Measurements from ENCODE around the gene TBCD. TPM values are rescaled to one million over a fixed set of nuclear protein-coding genes. Genes with fewer than 3 reads are reported as not detected.

The TBCD gene
- polyA plus RNA-seq, 1 donor from 2014 or later: 67.2 TPM

GRCh38 chr17:82930043-82930923, 178.4 kb downstream of the TBCD start:
- Histone ChIP-seq H3K4me3 (ENCODE audit: low read length) (no peak overlapping the region), H2AFZ (ENCODE audit: low read depth, low read length) (no peak overlapping the region), H3F3A (ENCODE audit: insufficient read depth, low read length, poor library complexity, severe bottlenecking) (no peaks in the 10 kb centered on the region), H3K9me3 (ENCODE audit: low read length) (no peaks in the 10 kb centered on the region), H3K4me2 (ENCODE audit: low read length) (no peak overlapping the region), H4K20me1 (ENCODE audit: insufficient read depth) (no peaks in the 10 kb centered on the region), H3K27ac (ENCODE audit: low read length) (no peak overlapping the region), H3K9me2 (ENCODE audit: insufficient read depth, low read length) (no peaks in the 10 kb centered on the region), H3K79me2 (replicated peaks; ENCODE audit: insufficient read depth, low read length) (no peaks in the 10 kb centered on the region), H3K27me3 (ENCODE audit: insufficient read depth, low read depth, low read length) (no peaks in the 10 kb centered on the region), H3K36me3 (ENCODE audit: insufficient read depth, low read length) (no peaks in the 10 kb centered on the region), H3K9ac (ENCODE audit: low read length) (no peak overlapping the region)
- TF ChIP-seq REST (IDR thresholded peaks at IDR 0.05; ENCODE audit: borderline replicate concordance) (no peak), EP300 (conservative IDR thresholded peaks at IDR 0.05; ENCODE audit: poor library complexity, severe bottlenecking) (no peak), TAF1 (IDR thresholded peaks at IDR 0.05; ENCODE audit: low read depth) (no peak), CTCF (IDR thresholded peaks at IDR 0.05; ENCODE audit: poor library complexity, severe bottlenecking) (no peak), SMC3 (conservative IDR thresholded peaks at IDR 0.05; ENCODE audit: poor library complexity) (no peak)

GRCh38 chr17:82930924-82931698, 179.2 kb downstream of the TBCD start:
- TF ChIP-seq REST (IDR thresholded peaks at IDR 0.05; ENCODE audit: borderline replicate concordance) (no peak), EP300 (conservative IDR thresholded peaks at IDR 0.05; ENCODE audit: poor library complexity, severe bottlenecking) (no peak), CTCF (IDR thresholded peaks at IDR 0.05; ENCODE audit: poor library complexity, severe bottlenecking) (no peak), POLR2AphosphoS5 (IDR thresholded peaks at IDR 0.05) (no peak), SMC3 (conservative IDR thresholded peaks at IDR 0.05; ENCODE audit: poor library complexity) (no peak), TAF1 (IDR thresholded peaks at IDR 0.05; ENCODE audit: low read depth) (no peak), RAD21 (conservative IDR thresholded peaks at IDR 0.05) (no peak), EZH2 (IDR thresholded peaks at IDR 0.05; ENCODE audit: borderline replicate concordance, insufficient read depth, low read length, poor library complexity, severe bottlenecking) (no peak), MXI1 (conservative IDR thresholded peaks at IDR 0.05; ENCODE audit: poor library complexity, severe bottlenecking) (no peak)
- no peak overlapping the region for H3K4me2 ChIP-seq (ENCODE audit: low read length)
- H3K27ac ChIP-seq (ENCODE audit: low read length): no peak overlapping the region
- no peak overlapping the region for H3K4me3 ChIP-seq (ENCODE audit: low read length)
- no peak overlapping the region for H3K9ac ChIP-seq (ENCODE audit: low read length)
- no peaks in the 10 kb centered on the region for H3K9me2 ChIP-seq (ENCODE audit: insufficient read depth, low read length)
- no peaks in the 10 kb centered on the region for H3K9me3 ChIP-seq (ENCODE audit: low read length)
- no peaks in the 10 kb centered on the region for H3K79me2 ChIP-seq (replicated peaks; ENCODE audit: insufficient read depth, low read length)
- H4K20me1 ChIP-seq (ENCODE audit: insufficient read depth): no peaks in the 10 kb centered on the region
- H3K36me3 ChIP-seq (ENCODE audit: insufficient read depth, low read length): no peaks in the 10 kb centered on the region
- H3K27me3 ChIP-seq (ENCODE audit: insufficient read depth, low read depth, low read length): no peaks in the 10 kb centered on the region
- H2AFZ ChIP-seq (ENCODE audit: low read depth, low read length): no peak overlapping the region
- no peaks in the 10 kb centered on the region for H3F3A ChIP-seq (ENCODE audit: insufficient read depth, low read length, poor library complexity, severe bottlenecking)

Measured in neural cell (in vitro differentiated cells).